ENCODE measurements around the gene GBA2.
A peak's percentile ranks its signal among the peaks of the same experiment; 100 is the strongest.

Gene GBA2

DNA sequence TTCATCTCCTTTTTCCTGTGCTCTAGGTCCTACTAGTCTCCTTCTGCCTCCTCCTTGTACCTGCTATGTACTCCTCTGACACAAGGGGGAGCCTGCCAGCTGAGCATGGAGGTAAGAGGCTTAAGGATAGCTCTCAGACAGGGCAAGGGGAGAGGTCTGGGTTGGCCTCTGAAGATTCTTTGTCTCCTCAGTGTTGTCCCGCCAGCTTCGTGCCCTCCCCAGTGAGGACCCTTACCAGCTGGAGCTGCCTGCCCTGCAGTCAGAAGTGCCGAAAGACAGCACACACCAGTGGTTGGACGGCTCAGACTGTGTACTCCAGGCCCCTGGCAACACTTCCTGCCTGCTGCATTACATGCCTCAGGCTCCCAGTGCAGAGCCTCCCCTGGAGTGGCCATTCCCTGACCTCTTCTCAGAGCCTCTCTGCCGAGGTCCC is 12.8 kb downstream of the GBA2 start:
- peak; percentile 38 for DNase-seq

DNA sequence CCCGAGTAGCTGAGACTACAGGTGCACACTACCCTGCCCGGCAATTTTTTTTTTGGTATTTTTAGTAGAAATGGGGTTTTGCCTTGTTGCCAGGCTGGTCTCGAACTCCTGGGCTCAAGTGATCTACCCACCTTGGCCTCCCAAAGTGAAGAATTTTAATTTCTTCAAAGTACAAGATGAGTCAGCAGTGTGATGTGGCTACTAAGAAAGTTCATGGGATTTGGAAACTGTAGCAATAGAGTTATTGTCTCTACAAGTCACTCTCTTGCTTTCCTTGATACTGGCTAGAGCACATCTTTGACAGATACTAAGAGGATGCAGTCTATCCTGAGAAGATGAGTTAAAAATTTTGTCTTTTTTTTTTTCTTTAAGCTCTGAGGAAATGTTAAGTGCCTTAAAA is 14.9 kb downstream of the GBA2 start:
- no peak for DNase-seq

DNA sequence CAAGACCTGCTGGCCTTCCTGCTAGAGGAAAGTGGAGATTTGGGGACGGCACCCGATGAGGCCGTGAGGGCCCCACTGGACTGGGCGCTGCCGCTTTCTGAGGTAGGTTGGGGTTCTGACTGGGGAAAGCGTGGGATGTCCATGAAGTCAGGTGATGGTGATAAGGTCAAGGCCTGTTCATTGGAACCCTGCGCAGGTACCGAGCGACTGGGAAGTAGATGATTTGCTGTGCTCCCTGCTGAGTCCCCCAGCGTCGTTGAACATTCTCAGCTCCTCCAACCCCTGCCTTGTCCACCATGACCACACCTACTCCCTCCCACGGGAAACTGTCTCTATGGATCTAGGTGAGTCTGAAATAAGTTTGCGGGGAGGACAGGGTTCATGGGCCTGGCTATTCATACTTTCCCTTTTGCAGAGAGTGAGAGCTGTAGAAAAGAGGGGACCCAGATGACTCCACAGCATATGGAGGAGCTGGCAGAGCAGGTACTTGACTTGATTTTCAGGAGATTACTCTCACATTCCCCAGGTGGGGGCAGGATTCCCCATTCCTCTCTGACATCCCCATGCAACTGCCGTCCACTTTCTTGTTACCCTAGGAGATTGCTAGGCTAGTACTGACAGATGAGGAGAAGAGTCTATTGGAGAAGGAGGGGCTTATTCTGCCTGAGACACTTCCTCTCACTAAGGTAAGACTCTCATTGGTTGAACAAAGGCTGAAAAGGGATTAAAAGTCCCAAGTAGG is 16.1 kb downstream of the GBA2 start:
- DNase-seq, result peak; percentile 33

DNA sequence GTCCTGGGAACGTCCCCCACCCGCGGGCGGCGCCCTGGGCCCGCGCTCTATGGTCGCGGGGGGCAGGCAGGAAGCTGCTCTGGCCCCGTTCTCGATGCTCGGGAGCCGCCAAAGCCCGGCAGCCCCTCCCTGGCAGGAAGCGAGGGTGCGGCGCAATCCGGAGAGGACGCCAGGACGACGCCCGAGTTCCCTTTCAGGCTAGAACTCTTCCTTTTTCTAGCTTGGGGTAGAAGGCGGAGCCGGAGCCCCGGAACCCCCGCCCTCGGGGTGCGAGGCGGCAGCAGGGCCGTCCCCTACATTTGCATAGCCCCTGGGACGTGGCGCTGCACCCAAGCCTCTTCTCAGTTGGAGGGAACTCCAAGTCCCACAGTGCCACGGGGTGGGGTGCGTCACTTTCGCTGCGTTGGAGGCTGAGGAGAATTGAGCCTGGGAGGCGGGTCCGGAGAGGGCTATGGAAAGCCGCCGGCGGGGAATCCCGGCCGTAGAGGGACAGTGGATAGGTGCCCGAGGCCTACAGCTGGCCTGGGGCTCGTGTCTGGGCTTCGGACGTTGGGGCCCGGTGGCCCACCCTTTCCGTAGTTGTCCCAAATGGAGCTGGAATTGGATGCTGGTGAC is 16.7 kb downstream of the GBA2 start, which contains the start of the genes CREB3 and TLN1:
Gene CREB3 (plus strand): TSS at position 482 of the 615 bp plus-strand sequence. CDS start 107 bp downstream, at position 589.
Gene TLN1 (minus strand): TSS at position 11 of the 615 bp plus-strand sequence. CDS start 6,501 bp downstream, outside the sequence.
- DNase-seq, result peak; percentile 95

DNA sequence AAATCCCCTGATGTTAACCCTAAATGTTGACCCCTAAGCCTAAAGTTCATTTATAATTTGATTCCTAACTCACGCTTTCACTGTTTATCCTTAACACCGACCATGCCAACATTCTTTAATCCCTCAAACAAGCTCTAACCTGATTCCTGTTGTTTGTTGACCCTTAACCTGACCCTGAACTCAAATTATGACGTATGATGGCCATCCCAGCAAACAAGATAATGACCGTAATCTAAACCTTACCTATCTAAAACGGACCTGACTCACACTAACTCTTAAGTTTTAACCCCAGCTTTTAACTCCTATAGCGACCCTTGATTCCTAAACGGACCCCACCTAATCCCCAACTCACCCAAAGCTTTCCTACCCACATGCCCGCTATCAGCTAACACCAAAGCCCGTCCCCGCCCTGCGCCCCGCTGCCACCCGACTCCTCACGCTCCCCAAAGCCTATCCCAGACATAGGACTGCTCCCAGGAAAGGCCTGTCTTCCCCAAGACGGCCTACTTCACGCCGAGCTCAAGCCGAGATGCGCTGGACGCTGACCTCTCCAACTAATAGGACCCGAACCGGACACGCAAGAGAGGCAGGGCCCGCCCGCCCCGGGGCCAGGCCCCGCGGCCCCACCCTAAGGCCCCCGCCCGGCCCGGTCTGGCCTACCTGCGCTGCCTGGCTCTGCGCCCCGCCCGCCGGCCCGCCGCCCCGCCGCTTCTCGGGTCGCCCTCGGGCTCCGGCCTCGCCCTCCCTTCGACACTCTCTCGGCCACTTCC is 17.4 kb downstream of the GBA2 start:
- no peak for DNase-seq

DNA sequence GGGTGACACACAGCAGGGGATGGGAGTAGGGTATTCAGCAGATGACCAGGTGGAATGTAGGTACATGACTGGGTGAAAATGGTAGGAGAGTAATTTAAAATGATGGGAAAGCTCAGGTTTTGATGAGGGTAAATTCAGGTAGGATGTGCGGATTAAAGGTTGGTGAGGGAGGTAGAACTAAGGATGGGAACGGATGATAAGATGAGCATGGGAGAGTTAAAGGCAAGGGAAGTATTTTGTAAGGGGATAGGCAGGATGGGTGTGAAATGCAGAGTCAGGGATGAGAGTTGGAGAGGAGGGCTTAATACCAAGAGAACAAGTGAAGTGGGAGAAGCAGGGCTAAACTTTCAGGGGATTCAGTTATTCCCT is 18.6 kb downstream of the GBA2 start:
- no peak for DNase-seq

DNA sequence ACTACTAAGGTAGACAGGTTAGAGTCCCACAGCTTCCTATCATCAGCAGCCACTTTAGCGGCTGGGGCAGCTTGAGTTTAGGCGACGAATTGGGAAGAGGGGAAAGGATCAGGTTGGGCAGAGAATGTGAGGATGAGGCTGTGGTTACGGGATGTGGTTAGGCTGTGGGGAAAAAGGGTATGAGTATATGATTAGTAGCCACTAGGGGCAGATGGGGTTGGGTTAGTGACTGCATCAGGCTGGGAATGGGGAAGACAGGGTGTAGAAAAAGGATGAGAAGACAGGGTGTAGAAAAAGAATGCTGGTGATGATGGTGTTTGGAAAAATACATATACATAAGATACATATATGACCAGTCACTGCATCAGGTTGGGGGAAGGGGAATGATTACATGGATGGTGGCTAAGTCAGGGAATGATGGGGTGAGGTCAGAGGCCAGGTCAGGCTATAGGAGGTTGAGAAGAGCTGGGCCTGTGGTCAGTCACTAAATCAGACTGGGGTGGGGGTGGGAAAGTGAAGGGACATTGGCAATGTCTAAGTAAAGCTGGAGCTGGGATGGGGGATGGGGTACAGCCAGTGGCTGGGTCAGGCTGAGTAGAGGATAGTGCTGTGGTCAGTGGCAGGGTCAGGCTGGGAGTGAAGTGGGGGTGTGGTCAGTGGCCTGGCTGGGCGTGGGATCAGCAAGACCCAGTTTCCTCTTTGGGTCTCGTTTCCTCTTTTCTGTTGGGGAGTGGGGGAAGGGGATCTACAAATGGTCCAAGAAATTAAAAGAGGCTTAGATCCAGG is 19.1 kb downstream of the GBA2 start:
- DNase-seq, result no peak

DNA sequence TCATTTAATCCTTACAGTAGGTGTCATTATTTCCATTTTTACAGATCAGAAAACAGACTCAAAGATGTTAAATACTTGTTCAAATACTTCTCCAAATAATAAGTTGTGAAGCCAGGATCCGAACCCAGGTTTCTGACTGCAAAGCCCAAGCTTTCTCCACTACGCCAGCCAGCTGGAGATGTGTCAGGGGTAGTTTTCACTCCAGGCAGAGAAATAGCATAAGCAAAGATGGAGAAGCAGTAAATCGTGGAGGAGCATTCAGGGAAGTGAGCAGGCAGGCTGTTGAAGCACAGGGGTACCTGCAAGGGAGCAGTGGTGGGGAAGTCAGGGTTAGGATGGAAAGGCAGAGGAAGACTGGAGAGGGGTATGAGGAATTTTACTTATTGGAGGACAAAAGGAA is 19.9 kb downstream of the GBA2 start:
- DNase-seq, result no peak

DNA sequence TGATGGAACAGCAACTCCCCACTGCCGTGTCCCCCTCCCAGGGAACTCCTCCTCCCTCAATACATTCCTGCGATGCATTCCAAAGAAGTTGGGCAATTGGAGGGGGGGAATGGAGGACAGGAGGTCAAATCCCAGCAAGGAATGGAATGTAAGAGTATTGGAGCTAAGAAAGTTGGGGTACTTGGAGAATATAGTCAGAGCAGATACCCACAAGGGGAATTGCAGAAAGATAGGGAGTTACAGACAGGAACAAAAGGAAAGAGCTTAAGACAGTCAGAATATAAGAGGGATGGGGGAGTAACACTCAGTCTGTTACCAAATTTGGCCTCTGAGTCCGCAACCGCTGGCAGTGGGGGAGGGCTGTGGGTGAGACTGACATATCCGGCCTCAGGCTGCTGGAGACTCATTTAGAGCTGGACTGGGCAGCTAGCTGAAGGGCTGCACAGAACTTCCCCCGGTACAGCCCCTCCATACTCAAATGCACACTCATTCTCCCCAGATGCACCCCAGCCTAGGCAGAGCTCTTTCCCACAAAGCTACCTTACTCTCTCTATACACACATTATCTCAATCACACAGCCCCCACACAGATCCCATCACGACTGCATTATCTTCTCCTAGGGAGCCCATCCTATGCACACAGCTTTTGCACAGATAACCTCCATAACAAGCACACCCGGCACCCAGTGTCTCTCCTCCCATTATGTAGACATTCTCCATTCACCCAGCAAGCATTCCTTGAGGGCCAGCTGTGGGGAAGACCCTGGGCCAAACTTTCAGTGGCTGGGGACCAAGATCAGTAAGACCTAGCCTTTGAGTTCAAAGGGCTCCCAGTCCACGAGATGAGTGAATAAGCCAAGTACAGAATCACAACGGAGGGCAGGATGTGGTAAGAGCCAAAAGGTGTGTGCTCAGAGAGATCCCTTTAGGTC is 20.7 kb downstream of the GBA2 start:
- no peak for DNase-seq

DNA sequence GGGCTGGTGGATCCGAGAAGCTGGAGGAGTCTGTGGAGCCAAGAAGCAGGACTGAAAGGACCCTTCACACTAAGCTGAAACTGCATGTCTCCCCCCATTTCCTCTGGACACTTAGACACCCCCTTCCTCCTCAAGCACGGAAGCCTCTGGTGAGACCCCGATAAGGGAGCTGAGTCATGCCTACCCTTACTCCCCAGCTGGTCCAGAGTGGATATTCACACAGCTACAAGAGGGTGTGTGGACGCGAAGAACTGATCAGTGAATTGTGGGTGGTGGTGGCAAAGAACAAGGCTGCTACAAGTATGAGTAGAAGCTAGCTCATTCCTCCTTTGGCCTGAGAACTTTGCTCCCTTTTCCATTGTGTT is 21.4 kb downstream of the GBA2 start:
- DNase-seq, result no peak

DNA sequence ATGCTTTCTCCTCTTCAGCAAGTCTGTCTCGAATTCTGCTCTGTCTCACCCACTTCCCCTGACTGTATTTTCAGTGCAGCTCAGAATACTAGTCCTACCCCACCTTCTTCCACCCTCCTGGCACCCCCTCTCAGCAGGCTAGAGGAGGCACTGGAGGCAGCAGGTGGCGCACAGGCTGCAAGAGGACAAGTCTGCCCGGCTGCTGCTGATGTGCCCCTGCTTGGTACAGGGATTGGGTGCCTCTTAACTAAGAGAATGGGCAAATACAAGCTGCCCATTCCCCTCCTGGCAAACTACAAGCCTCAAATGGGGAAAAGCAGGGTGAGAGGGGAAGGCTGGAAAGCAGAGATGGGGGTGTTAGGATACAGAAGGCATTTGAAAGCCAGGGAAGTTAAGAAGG is 22.1 kb downstream of the GBA2 start:
- no peak for DNase-seq

DNA sequence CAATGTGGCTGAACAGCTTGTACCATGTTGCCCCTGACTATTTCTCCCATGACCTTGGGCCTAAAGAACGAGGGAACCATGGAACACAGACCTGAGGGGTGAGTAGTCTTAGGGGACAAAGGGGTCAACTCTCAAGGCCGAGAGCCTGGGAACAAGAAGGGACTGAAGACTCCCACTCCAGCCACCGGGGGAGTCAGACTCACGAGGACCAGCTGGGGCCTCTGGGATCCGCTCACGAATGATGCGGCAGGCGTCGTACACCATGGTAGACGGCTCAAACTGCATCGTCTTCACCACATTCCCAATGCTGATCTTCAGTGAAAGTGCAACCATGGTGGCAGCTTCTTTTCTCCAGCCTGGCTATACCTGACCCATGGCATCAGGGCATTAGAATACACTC is 23.7 kb downstream of the GBA2 start:
- no peak for DNase-seq

DNA sequence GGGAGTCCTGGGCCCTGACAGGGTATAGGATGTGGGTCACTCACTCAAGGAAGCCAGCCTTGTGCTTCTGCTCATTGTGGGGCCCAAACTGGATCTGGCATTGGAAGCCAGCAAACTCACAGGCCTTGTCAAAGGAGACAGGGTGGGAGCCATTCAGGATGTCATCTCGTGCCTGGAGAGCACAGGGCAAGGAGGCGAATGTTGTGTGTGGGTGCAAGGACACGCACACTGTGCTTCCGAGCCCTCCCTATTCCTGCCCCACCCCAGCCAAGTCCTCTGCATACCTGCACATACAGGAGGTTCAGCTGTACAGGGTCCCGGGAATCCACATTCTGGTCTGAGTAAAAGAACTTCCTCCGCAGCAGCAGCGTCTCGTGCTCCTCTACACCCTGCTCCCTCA is 25.1 kb downstream of the GBA2 start:
- DNase-seq, result no peak

DNA sequence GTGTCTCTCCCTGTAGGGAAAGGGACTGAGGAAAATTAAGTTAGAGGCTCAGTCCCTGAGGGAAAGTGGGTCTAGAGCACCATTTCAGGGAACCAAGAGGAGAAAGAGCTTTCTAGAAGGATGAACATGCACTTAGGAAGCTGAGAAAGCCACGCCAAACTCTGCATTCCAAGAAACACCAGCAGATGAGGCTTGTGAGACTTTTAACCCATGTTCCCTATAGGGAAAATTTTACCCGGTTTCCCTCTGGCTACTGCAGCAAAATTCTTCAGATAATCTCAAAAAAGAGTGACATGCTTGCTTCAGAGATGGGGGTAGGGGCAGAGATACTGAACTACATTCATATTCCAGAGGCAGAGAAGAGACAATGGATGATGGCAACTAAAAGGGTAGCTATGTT is 25.6 kb downstream of the GBA2 start:
- no peak for DNase-seq

DNA sequence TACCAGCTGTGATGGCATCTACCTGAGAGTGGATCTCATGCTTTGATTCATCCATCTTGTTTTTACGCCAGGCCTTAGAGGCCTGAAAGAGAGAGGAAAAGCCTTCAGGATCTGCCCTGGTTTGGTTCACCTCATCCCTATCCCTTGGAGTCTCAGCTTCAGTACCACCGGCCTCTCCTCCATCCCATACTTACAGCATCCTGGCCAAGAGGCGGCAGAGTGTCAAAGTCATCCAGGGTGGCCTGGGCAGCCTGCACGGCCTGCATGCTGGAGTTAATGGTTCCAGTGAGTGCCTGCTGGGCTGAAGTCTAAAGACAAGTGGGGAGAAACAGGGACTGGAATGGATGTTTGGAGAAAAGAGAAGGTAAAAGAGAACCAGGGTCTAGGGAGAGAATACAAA is 29.5 kb downstream of the GBA2 start:
- no peak for DNase-seq

DNA sequence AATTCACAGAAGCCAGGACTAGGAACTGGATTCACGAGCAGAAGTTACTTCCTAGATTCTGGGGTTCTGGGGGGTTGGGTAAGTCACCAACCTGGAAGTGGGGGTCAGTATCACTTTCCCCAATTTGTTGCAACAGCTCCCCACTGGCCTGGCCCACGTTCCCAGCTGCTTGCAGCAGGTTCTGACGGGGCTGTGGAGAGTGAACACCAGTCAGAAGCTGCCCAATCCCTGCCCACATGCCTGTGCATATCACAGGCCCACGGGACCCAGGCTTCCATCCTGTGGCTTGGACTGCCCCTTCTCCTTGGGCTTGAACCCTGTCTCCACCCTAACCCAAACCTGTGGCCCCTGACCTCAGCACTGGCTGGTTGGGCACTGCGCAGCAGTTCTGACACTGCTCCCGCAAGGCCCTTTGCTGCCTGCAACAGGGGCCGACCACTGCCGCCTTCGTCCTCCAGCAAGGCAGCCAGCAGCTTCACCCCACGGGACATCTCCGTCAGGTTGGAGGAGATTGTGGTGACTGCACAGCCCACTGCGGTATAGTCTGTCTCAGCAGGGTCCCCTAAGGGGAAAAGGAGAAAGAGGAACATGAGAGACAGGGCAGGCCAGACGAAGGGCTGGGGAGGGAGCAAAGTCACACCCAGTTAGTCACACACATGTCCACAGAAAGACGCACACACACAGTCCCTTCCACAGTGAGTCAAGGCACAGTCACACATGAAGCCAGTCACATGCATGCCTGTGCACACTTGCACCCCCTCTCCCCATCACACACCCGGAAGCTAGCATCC is 30.1 kb downstream of the GBA2 start:
- DNase-seq, result no peak

DNA sequence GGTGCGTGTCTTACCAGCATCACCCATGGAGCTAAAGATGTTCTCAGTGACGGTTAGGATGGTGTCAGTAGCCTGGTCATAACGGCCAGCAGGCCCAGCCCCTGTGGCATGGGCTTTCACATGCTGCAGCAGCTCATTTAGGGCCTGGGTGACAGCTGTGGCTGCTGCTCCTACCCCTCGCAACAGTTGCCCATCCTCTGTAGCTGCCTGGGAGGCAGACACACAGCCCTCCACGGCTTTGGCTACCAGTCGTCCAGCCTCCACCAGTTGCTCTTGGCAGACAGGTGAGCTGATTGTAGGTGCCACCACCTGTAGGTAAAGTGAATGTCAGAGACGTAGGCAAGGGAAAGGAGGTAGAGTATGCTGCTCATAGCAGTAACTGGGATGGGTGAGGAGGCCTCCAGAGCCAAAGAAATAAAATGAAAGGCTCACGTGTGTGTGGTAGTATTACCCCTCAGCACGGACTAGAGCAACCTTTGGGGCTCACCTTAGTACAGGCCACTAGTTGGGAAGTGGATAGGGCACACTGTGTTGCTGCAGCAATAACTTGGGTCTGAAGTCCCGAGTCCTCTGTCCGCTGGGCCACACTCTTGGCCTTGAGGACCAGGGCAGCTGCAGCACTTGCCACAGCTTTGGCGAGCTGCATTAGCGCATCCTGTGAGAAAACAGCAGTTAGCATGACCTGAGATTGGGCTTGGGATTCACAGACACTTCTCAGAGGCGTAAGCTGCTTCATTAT is 31.7 kb downstream of the GBA2 start:
- no peak for DNase-seq

DNA sequence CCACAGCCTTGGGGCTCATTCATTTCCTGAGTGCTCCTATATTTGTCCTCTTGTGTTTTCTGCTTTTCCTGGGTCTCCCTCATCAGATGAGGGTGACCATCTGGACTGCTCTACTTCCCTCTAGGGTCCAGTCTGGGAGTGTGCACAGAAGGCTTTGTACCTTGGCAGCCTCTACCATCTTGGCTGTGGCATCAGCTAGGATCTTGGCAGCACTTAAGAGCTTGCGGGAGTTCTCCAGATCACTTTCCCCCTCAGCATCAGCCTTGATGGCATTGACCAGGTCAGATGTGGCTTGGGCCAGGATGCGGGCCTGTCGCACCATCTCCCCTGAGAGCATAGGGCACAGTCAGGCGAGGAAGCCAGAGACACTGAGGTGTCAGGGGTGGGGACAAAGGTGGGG is 32.8 kb downstream of the GBA2 start:
- DNase-seq, result no peak

DNA sequence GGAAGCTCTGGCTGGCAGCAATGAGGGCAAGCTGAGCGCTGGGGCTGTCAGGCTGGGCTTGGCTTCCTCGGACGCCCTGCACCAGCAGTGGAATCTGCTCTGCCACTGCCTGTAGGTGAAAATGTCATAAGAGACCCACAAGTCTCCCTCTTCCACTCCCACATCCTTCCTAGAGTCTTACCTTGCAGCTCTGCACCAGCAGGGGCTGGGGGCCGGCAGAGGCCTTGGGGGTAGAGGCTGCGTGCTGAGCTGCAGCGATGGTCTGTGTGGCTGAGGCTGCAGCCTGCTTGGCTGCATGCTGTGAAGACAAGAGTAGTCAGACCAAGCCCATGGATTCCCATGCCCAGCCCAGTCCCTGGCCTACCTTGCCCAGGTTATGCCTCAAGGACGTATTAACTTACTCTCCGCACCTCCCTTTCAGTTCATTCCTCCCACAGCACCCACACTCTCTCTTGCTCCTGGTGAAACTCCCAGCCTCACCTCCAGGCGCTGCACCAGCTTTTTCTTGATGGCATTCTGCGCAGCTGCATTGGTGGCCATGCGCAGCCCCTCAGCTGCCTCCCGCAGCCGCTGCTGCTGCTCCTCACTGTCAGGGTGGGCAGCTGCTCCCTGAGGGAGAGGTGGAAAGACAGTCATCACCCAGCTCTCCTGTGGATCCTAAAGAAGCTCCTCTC is 34.3 kb downstream of the GBA2 start:
- DNase-seq, result no peak

DNA sequence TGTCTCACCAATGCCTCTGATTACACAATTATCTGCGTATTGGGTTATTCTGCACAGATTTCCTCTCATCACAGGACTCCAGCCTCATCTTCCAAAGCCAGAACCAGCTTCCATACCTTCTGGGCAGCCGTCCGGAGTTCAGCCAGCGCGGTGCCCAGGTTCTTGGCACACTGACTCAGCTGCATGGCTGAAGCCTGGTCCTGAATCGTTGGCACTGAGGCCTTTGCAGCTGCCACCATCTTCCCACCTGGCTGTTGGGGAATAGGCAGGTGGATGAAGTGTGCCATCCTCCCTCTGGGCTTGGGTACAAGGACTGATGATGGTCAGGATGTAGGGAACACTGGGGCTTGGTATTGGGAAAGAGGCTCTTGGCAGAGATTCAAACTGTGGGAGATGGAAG is 34.9 kb downstream of the GBA2 start:
- DNase-seq, result no peak

Data from DMS79 treated with DMSO at 0.1 percent for 48 hours (cell line).